ENCODE results near the gene CXorf58.

DNA sequence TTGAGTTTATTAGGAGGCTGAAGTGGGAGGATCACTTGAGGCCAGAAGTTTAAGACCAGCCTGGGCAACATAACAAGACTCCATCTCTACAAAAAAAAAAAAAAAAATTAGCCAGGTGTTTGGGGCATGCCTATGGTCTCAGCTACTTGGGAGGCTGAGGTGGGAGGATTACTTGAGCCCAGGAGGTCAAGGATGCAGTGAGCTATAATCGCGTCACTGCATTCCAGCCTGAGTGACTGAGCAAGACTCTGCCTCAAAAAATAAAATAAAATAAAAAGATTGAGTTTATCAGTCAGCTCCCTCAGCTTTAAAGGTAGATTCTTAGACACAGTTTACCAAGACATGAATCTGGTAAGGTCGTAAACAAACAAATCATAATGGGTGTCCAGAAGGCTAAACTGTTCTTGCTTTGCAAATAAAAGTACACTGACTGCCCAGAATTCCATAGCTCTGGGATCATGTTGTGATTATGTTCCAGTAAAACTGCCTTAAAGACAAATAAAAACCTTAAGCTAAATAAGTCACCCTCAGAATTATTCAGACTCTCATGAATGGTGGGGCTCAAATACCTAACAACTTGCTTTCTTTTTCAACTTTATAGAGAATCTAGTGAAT lies 18.8 kb upstream of the CXorf58 start:
- no peak for TF ChIP-seq EZH2phosphoT487 (IDR thresholded peaks at IDR 0.05; ENCODE audit: borderline replicate concordance)
- TF ChIP-seq, protein P1, sequence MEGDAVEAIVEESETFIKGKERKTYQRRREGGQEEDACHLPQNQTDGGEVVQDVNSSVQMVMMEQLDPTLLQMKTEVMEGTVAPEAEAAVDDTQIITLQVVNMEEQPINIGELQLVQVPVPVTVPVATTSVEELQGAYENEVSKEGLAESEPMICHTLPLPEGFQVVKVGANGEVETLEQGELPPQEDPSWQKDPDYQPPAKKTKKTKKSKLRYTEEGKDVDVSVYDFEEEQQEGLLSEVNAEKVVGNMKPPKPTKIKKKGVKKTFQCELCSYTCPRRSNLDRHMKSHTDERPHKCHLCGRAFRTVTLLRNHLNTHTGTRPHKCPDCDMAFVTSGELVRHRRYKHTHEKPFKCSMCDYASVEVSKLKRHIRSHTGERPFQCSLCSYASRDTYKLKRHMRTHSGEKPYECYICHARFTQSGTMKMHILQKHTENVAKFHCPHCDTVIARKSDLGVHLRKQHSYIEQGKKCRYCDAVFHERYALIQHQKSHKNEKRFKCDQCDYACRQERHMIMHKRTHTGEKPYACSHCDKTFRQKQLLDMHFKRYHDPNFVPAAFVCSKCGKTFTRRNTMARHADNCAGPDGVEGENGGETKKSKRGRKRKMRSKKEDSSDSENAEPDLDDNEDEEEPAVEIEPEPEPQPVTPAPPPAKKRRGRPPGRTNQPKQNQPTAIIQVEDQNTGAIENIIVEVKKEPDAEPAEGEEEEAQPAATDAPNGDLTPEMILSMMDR (conservative IDR thresholded peaks at IDR 0.05; ENCODE audit: low read length): no peak
